SW 1271 (cell line): ENCODE measurements around the gene MLX.
A peak's percentile ranks its signal among the peaks of the same experiment; 100 is the strongest.

Experiments used
- DNase-seq, 2 experiments: peaks; one replicate each; lab custom pipeline; 2025; lab: John Stamatoyannopoulos, UW

Gene MLX, protein sequence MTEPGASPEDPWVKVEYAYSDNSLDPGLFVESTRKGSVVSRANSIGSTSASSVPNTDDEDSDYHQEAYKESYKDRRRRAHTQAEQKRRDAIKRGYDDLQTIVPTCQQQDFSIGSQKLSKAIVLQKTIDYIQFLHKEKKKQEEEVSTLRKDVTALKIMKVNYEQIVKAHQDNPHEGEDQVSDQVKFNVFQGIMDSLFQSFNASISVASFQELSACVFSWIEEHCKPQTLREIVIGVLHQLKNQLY

DNA sequence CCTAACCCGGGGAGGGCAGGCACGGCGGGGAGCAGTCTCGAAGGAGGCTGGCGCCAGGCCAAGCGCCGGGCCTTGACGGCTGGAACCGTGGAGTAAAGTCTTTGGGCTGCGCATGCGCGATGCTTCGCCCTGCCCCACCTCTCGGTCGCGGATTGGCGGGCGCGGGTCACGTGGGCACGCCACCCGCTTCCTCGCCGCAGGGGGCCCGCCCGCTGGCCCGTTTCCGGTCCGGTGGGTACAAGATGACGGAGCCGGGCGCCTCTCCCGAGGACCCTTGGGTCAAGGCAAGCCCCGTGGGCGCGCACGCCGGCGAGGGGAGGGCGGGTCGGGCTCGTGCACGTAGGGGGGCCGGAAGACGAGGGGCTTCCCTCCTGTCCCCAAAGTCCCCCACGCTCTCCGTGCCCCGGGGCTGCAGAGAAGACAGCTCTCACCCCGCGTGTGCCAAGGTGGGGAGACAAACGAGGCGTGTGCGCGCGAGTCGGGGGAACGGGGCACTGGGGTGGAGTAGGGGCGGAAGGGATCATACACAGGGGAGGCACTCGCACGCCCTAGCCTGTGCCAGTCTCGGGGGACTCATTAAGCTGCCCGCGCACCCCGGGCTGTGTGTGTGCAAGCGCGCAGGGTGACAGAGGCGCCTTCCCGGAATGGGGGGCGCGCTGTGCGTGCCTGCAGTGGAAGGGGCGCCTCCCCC, at the start of gene MLX:
MLX (plus strand) TSS at position 218 of the 691 bp plus-strand sequence; CDS start at position 243, 25 bp downstream.
- peak; percentile 63 to 84 for DNase-seq

DNA sequence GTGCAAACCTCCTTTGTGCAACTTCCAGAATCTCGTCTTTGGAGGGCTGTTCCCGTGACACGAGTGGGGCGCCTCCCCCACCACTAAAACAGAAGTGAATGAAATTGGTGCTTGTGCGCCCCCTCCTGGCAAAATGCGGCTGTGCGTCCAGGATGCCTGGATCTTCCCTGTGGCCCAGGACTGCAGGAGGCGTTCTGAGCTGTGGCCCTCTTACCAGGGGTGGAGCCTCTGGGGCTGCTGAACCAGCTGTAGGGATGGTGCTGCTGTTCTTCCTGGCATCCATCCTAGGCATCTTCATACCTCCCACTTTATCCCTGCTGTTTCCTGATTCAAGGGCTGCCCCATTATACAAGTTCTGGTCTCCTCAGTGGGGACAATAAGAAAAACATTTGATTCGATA, 49.4 kb upstream of the MLX start:
- peak; percentile 74 to 87 for DNase-seq

DNA sequence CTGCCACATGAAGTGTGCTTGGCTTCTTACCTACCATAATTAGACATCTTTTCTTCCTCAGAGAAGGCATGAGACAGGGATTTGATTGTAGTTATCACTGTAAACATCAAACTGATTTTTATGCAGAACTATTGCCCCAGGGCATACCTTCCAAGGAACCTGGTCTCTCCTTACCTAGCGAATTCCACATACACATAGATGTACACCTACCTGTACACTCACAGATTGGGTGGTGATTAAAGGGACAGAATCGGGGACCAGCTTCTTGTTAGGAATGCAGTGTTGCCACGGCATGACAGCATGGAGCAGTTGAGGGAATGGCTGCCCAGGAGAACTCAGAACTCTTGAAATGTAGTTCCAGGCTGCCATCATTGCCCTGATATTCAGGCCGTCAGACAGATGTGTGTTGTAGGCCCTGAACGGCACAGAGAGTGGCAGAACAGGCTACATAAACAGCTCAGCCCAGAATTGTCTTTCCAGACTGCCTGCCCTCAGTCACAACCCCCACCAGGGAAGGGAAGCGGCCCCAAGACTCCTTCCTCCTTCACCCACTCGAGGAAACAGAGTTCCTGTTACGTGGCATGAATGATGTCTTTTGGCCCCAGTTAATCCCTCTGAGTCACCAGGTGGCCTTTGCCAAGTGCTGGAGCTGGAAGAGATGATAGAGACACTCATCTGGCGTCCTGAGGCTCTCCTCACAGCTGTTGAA, 48.7 kb upstream of the MLX start:
- peak; percentile 72 to 85 for DNase-seq

DNA sequence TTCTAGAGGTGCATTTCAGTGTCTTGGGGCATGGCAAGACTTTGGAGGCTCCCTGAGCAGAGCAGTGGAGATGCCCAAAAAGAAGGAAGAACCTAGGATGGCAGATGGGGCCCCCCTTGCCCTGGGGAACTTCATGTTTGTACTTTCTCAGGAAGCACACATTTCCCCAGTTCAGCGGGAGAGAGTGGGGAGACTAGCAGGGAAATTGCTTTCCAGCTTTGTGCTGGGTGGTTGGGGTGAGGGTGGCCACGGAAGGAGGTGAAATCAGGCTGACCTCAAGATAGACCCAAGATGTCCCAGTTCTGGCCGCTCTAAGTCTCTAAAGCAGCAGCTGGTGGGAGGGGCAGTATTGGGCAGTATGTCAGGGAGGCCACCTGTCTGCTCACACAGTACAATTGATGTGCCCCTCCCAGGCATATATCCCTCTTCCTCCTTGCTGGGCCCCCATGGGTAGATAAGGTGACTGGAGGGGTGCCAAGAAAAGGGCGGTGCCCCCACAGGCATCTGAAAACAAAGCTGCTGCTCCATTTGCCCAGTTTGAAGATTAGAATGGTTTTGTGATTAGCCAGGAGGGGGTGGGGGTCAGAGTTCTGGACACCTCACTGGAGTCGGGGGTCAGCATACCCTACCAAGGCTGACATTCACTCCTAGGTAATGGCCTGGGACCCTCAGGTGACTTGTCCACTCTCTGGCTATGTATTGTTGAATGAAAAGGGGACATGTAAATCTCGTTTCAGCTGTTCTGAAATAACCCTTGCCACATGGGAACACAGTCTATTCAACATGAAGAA, 48.0 kb upstream of the MLX start:
- DNase-seq, result peak in 1 of 2 experiments; percentile 65

DNA sequence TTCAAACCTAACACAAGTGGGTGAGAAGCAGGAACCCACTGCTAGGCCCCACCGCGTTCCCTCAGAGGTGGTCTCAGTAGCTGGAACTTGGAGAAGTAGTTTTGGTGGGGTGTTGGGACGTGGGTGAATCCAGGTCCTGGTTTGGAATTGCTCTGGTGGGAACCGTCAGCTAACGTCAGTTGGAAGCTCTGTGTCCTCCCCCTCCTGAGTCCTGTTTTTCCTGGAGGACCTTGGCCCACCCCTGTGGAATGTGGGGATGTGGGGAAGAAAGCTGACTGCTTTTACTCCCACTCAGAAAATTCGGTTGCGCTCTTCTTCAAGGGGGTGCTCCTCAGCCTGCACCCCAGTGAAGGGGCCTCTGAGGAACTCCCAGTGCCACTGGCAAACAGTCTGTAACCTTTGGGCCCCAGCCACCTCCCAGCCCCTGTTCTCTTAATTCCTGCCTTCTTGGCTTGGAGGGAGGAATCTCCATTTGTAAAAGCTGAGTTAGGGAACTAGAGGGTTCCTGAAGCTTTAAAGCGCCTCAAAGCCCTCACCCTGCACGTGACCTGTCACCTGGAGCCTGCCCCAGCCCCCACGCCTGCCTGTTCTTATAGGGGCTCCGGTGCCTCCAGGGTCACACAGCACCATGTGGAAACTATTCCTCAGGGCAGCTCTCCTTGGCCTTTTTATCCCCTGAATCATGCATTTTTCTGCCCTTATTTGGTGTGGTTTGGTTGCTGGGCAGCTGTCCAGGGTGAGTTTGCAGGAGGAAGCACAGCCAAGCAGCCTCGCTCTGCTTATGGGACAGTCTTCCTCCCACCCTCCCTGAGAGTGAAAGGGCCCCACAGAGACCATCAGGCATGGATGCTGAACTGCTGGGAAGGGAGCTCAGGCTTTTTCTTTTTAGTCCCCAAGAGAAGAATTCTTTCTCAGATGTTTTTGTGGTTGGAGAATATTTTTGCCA, 47.1 kb upstream of the MLX start:
- DNase-seq, result peak; percentile 91 to 95

DNA sequence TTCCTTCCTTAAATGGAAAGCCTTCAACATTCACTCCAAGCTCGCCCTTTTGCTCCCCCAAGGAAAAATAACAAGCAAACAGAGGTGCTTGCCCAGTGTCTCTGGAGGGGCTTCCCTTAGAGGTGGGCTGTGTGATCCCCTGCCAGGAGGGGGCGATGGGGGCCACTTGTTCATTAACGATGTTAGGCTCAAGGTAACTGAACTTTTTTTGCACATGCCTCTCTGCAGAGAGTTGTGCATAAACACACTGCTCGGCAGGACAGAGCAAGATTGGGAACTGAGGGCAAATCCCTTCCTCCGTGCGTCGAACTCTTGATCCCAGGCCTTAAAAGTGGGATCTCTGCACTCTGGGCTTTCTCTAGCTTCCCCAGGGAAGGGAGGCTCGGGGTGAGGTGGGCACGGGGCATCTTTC, 46.4 kb upstream of the MLX start:
- no peak for DNase-seq

DNA sequence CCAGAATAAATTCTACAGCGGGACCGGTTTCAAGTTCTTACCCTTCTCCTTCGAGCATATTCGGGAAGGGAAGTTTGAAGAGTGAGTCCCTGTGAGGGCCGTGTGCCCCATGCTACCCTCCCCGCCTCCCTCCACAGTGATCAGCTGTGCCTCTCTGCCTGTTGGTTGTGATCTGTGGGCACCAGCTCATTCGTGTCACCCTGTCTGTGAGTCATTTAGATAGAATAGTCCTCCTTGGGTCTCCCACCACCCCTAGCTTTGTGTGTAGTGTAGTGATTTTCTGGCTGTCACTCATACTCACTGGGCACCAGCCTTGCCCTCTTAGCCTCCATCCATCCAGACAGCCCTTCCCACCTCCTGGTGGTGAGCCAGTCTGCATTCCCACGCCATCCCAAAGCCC, 45.9 kb upstream of the MLX start:
- no peak for DNase-seq

DNA sequence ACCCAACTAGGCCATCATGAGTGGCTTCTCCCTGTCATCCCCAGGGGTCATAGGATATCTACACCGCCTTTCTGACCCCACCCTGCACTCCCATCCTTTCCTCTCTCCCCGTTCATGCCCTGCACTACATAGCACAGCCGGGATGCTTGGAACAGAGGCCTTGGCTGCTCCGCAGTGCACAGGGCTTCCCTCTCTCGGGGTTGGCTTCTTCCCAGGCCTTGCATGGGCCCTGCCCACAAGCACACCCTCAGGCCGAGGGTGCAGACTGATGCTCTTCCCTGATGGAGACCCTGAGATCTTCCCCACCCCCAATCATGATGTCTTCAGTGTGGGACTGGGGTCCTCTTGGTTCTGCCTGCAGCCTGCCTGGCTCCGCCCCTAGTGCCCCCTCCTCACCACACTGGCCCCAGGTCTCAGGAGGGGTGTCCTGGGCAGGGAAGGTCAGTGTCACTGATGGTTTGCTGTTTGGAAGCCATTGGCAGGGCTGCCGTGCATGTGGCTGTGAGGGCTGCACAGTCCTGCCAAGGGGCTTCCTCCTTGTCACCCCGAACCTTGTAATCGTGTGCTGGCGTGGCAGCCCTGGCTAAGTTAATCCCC, 45.1 kb upstream of the MLX start:
- no peak for DNase-seq

DNA sequence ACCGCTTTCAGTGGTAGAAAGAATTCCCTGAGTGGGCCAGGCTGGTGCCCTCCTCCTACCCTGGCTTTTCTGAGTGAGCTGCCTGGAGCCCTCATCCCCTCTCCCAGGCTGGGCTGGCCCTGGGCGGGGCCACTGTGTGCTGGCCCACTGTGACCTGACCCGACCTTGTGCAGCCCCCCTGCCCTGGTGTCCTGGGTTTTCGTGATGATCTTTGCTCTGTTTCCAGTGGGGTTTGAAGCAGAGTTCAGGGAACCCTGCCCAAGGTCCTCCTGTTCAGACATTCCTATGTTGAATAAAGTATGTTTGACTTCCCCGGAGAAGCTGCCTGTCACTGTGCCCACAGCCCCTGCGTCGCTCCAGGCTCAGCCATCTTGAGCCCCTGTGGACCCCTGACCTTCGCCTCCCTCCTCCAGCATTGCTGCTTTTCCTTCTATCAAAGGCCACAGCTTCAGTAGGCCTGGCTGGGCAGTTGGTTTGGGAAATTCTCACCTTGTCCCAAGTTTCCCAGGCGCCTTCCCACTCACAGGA, 44.6 kb upstream of the MLX start:
- DNase-seq, result no peak

DNA sequence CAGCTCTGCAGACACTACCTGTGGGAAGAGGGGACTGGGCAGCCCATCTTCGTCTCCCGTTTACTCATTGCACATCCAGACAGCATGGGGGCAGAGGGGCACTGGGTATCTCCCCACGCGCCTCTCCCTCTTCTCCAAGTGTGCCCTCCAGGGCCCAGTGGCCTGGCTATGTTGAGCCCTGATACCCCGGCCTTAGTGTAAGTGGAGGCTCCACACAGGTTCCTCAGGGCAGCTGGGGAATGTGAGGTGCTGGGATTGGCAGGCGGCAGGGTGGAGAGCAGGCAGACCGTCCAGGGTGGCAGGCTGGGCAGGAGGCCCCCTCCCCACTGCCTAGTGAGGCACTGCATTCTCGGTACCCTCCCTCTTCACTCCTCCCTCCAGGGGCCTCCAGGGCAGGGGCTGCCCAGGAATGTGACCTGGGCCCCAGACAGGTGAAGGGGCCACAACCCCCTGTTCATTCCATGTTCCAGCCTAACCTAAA, 44.1 kb upstream of the MLX start:
- DNase-seq, result no peak

DNA sequence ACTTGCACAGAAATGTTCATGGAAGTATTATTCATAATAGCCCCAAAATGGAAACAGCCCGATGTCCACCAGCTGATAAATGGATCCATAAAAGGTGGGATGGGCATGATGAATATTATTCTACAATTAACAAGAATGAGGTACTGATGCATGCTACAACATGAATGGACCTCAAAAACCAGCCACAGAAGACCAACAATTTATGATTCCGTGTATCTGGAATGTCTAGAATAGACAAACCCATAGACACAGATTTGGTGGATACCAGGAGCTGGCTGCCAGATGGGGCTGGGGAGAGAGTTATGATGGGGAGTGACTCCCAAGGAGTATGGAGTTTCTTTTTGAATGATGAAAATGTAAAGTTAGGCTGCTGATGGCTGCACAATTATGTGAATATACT, 41.7 kb upstream of the MLX start:
- peak in 1 of 2 experiments; percentile 26 for DNase-seq

DNA sequence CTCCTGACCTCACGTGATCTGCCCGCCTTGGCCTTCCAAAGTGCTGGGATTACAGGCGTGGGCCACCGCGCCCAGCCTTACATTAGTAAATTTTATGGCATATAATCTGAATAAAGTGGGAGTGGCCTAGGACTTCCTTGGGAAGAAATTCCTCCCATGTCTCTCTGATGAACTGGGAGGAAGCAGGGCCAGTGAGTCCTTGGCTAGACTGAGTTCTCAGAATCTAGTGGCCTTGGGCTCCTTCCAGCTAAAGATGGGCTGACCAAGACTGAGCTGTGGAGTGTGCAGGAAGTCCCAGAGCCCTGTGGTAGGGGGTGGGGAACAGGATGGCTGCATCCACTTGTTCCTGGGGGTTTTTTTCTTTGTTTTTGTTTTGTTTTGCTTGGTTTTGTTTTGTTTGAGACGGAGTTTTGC, 40.9 kb upstream of the MLX start:
- DNase-seq, result peak in 1 of 2 experiments; percentile 45

DNA sequence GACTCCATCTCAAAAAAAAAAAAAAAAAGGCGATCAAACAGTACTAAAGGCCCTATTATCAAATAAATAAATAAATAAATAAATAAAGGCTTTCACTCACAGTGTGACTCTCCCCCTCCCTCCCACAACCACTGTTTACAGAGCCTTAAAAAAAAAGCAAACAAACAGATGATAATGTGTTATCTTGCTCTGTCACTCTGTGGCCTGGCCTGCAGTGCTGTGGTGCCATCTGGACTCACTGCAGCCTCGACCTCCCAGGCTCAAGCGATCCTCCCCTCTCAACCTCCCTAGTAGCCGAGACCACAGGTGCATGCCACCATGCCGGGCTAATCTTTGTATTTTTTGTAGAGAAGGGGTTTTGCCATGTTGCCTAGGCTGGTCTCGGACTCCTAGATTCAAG, 39.0 kb upstream of the MLX start:
- DNase-seq, result no peak

DNA sequence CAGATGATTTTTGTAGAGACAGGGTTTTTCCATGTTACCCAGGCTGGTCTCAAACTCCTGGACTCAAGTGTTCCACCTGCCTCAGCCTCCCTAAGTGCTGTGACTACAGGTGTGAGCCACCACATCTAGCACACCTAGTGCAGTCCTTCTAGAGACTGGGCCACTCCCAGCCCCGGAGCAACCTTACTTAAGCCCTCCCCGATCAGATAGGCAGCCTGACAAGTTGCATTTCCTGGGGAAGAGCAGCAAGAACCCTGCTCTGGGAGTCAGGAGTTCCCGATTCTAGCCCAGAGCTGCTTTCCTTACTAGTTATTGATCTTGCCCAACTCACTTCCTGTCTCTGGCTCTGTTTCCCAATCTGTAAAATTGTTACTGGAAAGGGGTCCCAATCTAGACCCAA, 37.8 kb upstream of the MLX start:
- no peak for DNase-seq

DNA sequence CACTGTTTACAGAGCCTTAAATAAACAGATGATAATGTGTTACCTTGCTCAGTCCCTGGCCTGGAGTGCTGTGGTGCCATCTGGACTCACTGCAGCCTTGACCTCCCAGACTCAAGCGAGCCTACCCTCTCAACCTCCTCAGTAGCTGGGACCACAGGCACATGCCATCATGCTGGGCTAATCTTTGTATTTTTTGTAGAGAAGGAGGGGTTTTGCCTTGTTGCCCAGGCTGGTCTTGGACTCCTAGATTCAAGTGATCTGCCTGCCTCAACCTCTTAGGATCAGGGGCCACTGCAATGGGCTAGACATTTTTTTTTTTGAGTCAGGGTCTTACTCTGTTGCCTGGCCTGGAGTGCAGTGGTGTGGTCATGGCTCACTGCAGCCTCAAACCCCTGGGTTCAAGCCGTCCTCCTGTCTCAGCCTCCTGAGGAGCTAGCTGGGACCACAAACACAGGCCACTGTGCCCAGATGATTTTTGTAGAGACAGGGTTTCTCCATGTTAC, 35.9 kb upstream of the MLX start:
- DNase-seq, result no peak

DNA sequence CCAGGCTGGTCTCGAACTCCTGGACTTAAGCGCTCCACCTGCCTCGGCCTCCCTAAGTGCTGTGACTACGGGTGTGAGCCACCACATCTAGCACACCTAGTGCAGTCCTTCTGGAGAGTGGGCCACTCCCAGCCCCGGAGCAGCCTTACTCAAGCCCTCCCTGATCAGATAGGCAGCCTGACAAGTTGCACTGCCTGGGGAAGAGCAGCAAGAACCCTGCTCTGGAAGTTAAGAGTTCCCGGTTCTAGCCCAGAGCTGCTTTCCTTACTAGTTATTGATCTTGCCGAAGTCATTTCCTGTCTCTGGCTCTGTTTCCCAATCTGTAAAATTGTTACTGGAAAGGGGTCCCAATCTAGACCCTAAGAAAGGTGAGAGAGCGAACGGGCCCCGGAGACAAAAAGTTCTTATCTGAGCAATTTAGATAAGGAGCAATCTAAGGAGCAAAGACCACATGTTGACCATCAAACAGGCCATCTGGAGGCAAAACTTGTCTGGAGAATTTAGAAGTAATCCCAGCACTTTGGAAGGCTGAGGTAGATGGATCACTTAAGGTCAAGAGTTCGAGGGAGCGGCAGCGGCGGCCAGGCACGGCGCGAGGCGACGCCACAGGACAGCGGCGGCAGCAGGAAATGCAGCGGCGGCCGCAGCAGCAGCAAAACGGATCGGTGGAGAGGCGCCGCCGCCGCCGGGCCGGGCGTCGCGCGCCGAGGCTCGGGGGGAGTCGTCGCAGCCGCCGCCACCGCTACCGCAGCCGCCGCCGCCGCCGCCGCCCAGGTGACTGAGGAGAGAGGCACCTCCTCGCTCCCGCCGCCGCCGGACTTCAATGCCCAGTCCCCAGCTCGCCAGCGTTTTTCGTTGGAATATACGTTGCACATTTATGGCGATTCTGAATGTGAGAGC, 35.2 kb upstream of the MLX start:
- peak in 1 of 2 experiments; percentile 60 for DNase-seq

DNA sequence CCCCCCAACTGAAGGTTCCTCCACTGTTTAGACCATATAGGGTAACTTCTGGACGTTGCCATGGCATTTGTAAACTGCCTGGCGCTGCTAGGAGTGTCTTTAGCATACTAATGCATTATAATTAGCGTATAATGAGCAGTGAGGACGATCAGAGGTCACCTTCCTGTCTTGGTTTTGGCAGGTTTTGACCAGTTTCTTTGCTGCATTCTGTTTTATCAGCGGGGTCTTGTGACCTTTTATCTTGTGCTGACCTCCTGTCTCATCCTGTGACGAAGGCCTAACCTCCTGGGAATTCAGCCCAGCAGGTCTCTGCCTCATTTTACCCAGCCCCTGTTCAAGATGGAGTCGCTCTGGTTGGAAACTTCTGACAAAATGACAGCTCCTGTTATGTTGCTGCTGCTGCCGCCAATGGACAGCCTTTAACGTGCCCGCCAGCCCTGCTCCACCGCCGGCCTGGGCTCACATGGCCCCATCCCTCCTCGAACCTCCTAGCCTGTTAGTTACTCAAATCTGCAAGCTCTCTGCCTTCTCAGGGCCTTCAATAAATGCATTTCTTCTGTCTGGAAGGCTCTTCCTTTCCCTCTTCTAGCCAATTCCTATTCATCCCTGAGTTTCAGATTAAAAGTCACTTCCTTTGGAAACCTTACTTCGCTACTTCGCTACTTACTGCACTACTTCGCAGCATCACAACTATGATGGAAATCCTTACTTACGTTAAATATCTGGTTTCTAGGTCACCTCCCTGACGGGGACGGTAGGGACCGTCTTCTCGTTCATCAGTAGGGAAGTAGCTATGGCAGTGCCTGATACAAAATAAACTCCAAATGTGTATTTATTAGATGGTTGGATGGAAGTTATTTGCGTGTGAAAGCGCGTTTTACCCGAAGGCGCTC, 31.5 kb upstream of the MLX start:
- DNase-seq, result no peak

DNA sequence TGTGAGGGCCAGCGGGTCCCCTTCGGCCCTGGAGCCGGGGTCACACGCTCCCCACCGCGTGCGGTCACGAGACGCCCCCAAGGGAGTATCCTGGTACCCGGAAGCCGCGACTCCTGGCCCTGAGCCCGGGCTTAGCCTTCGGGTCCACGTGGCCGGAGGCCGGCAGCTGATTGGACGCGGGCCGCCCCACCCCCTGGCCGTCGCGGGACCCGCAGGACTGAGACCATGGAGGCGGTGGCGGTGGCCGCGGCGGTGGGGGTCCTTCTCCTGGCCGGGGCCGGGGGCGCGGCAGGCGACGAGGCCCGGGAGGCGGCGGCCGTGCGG, 30.9 kb upstream of the MLX start, which contains the start of gene NAGLU:
NAGLU (plus strand) TSS at position 194 of the 324 bp plus-strand sequence; CDS start at position 226, 32 bp downstream.
- DNase-seq, result peak; percentile 64 to 81
